GM19468 (cell line): ENCODE measurements around the gene WDR4.
"Not testable (repeated sequence)": the region's sequence is repeated elsewhere in the genome, so short reads cannot be mapped to it uniquely, and the experiment has no call there.

Experiments
- ATAC-seq: cut with Tn5 transposase; IDR thresholded peaks from one replicate; pipeline ENCODE4 v1.9.1; 2021; ENCODE audit warnings: mild to moderate bottlenecking, moderate library complexity, moderate number of reproducible peaks; ENCODE audit not compliant: unreplicated experiment; ENCODE audit errors: extremely low read depth

Gene WDR4

GRCh38 chr21:42878993-42879787 lies at the start of gene WDR4:
Gene WDR4, minus strand, starts transcription at chr21:42879539. Its CDS starts 44 bp downstream, at chr21:42879495.
- ATAC-seq = peak; percentile 75

- not testable (repeated sequence) for ATAC-seq
Observed at GRCh38 chr21:42927474-42928200, 48.3 kb upstream of the WDR4 start.

- no peak for ATAC-seq
Observed at GRCh38 chr21:42925114-42925926, 46.0 kb upstream of the WDR4 start, which contains the start of gene ERVH48-1. Gene ERVH48-1, minus strand, starts transcription at chr21:42925630. Its CDS starts 6,624 bp downstream, at chr21:42919006.

- no peak for ATAC-seq
Observed at GRCh38 chr21:42924433-42924751, 45.1 kb upstream of the WDR4 start.

- ATAC-seq = no peak
Observed at GRCh38 chr21:42923553-42924432, 44.5 kb upstream of the WDR4 start.

- no peak for ATAC-seq
Observed at GRCh38 chr21:42922918-42923317, 43.6 kb upstream of the WDR4 start.

GRCh38 chr21:42921927-42922326 lies 42.6 kb upstream of the WDR4 start:
- ATAC-seq = no peak

GRCh38 chr21:42918291-42918690 lies 39.0 kb upstream of the WDR4 start:
- ATAC-seq = no peak

- no peak for ATAC-seq
Observed at GRCh38 chr21:42913476-42913875, 34.1 kb upstream of the WDR4 start.

GRCh38 chr21:42911920-42912319 lies 32.6 kb upstream of the WDR4 start:
- not testable (repeated sequence) for ATAC-seq

- ATAC-seq = not testable (repeated sequence)
Observed at GRCh38 chr21:42908484-42908883, 29.1 kb upstream of the WDR4 start.

GRCh38 chr21:42906233-42906632 lies 26.9 kb upstream of the WDR4 start:
- ATAC-seq = no peak

- no peak for ATAC-seq
Observed at GRCh38 chr21:42905195-42905594, 25.9 kb upstream of the WDR4 start.

- ATAC-seq = no peak
Observed at GRCh38 chr21:42903817-42904216, 24.5 kb upstream of the WDR4 start.

- no peak for ATAC-seq
Observed at GRCh38 chr21:42900446-42900845, 21.1 kb upstream of the WDR4 start.

- peak; percentile 87 for ATAC-seq
Observed at GRCh38 chr21:42892931-42893755, 13.8 kb upstream of the WDR4 start, which contains the start of gene NDUFV3. Gene NDUFV3, plus strand, starts transcription at chr21:42893309. Its CDS starts 25 bp downstream, at chr21:42893334.

- ATAC-seq = no peak
Observed at GRCh38 chr21:42892582-42892930, 13.2 kb upstream of the WDR4 start.

GRCh38 chr21:42887326-42887725 lies 8.0 kb upstream of the WDR4 start:
- no peak for ATAC-seq

- ATAC-seq = no peak
Observed at GRCh38 chr21:42883921-42884320, 4.6 kb upstream of the WDR4 start.
